GM19023 (cell line): Measurements from ENCODE around the gene BCLAF3.
A peak's percentile ranks its signal among the peaks of the same experiment; 100 is the strongest.

Source experiments
- ATAC-seq: cut with Tn5 transposase; IDR thresholded peaks from one replicate; pipeline ENCODE4 v1.9.1; 2021; ENCODE audit warnings: mild to moderate bottlenecking, moderate library complexity; ENCODE audit not compliant: unreplicated experiment

BCLAF3 gene

DNA sequence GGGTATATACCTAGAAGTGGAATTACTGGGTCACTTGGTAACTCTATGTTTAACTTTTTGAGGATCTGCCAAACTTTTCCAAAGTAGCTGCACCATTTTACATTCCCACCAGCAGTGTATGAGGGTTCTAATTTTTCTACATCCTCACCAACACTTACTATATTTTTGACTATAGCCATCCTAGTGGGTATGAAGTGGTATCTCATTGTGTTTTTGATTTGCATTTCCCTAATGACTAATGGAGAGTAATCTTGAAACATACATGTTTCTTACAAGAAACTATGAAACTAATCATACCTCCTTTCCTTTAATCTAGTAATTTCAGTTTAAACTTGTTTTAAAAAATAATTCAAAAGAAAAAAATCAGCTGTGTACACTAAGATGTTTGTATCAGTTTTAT is 17.9 kb downstream of the BCLAF3 start:
- ATAC-seq, result no peak

DNA sequence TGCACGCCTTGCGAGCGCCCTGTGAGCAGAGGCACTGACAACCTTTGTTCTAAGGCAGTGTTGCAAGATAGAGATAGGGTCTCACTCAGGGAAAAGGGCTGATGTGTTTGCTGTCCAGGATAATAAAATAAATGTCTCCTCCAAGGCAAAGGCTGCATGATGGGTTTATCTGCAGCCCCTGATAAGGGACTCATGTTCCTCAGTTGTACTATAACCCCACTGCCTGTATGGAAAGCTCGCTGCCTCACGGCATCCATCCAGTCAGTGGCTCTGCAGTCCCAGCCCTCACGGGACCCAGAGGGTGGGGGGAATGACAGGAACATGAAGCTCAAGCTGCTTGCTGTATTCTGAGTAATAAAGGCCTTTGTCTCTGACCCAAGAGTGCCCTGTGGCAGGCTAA is 22.6 kb downstream of the BCLAF3 start:
- ATAC-seq, result no peak

DNA sequence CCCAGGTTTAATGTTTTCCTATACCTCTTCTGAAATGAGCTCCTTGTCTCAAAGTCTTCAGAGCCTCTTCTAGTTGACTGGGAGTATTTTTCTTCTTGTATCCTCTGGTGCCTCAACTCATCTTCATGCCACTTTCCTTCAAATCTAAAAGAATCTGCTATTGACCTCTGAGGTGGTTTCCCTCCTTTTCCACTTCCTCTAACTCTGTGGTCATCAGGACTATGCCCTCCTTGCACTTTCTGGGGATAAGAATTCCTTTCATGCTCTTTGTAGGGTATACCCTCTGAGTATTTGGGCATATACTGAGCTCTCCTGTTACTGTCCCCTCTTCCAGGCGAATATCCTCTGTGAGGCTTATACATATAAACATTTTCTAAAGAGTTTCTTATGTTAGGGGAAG is 24.8 kb downstream of the BCLAF3 start:
- ATAC-seq, result no peak

DNA sequence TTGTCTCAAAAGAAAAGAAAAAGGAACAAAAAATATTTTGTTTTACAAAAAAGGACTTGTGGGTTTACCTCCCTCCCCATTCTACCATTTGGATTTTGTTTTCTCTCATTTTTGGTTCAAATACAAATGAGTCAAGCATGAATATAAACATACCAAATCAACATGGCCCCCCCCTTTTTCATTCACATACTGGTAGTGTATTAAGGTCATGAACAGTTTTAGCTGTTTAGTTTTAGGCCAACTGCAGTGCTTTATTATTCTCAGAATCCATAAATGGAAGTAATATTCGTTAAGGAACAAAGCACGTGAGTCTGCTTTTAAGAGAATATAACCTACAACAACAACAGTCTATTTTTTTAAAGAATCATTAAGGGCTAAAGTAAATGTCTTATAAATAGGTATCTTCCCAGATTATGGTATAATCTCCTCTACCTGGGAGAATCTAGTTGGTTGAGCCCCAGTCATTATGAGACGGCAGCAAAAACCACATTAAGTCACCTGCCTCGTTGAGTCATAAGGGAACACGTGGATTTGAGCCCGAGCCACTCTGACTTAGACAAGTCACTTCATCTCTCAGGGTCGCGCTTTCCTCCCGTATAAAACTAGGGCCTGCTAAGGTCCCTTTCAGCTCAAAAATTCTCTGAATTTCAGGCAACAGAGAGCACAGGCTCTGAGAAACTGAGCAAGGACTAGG is 26.7 kb downstream of the BCLAF3 start:
- ATAC-seq, result peak; percentile 57

DNA sequence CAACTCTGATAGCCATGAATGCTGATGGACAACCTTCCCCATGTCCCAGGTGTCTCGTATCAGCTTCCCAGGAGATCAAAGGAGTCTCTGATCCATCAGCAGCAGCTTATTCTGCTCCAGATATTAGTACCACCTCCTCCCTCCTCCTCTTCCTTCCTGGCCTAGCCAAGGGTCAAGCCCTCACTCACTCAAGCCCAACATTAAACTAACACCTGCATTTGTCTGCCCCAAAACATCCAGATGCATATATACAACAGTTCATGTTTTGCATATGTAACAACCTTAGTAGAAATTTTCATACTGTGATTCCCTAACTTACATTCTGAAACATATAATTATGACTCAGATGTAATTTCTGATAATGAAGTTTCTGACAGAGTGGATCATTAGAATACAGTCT is 29.9 kb downstream of the BCLAF3 start:
- no peak for ATAC-seq

DNA sequence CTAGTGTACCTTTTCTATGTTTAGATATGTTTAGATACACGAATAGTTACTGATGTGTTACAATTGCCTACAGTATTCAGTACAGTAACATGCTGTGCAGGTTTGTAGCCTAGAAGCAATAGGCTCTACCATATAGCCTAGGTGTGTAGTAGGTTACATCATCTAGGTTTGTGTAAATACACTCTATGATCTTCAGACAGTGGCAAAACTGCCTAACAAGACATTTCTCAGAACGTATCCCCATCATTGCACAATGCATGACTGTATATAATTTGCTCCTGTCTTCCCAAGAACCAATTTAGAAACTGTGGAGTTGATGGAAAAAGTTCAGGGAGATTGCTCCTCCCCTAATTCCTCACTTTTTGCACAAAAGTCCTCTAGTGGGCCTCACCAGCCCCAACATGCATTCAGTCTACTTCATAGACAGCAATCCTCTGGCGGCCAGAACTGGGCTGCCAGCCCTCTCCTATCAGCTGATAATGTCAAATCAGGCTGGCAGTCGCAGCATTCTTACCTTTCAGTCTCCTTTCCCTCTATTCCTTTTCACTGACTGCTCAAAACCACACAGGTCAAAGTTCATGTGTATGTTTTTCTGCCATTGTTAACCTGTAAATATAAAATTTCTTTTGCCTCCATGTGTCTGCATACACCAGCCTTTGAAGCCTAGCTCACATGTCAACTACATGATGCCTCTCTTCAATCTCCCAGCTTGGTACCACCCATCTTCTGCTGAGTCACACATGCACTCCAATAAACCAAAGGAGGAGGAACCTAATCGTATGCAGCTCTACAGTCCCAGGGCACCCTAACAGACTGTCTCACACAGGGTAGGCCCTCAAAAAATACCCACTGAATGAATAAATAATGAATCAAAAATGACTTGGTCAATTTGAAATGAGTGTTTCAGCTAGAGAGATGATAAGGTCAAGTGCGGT is 32.0 kb downstream of the BCLAF3 start:
- ATAC-seq, result no peak

DNA sequence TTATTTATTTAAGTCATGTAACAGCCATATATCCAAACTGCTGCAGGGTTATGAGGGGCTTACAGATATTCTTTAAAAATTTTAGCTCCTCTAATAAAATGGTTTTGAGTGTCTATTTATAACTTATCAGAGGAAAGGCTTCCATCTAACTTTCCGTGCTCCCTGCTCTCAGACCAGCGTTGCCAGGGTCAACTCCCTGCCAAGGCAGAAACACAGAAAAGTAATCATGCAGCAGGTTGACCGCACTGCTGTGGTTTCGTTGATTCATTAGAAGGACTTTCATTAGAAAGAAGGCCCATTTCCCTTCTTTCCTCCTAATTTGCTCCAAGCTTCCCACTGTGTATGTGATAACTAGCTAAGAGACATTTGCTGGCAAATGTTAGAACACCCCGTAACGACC is 33.9 kb downstream of the BCLAF3 start:
- no peak for ATAC-seq

DNA sequence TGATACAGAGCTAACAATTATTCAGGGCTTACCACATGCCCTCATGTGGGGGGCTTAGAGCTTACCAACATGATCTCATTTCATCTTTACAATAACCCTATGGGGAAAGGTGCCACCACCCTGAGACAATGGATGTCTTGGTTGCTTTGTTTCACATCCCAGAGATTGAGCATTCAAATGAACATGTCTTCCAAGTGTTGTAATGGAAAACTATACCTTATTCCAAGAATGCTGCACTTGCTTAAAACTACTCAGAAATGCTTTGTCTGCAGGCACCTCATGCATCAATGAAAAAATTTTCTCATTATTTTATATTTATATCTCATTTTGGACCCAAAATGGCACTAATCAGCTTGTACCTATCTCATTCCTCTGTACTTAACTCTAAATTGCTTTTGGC is 34.6 kb downstream of the BCLAF3 start:
- ATAC-seq, result no peak

DNA sequence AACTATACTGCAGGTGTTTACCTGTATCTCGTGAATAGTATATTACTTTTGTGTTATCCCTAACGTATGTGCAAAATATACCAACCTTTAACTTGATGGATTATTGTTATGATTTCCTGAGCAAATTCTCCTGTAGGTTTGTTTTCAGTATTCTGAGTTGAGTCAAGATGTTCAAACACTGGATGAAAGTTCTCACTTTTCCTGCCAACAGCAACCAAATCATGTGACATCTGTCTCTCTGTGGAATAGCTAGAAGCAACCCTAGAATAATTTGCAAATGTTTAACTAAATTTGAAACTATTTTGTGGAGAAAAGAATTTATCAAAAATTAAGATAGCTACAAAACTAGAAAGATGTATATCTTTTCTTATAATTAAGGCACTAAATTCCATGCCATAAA is 35.6 kb downstream of the BCLAF3 start:
- no peak for ATAC-seq

DNA sequence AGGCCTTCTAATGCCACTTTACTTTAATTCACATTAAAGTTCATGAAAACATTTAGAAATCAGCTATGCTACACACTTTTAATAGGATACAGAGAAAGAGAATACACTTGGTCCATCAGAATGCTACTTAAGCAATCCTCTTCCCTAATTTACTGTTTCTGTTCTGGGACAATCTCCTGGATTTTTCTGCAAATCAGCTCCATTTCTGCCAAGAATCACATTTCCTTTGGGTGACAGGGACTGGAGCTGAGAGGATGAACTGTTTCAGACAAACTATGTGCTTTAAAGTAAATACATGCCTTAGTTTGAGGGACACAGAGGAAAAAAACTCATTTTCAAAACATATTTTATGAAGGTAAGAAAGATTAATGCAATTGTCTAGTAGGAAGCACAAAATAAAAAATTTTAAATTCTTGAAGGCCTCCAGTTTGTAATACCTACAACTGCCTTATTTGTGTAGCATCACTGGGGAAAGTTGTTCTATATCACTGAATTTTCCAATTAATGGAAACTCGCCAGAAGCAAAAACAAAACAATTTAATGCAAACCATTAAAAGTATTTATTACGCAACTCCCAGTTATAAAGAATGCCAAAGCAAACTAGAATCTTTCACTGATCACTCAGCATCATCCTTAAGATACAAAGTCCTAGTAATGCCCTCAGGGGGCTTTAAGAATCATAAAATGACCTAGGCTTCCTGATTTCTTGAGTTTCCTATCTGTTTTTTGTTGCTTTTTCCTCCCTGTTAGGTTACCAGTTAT is 36.3 kb downstream of the BCLAF3 start:
- ATAC-seq, result no peak

DNA sequence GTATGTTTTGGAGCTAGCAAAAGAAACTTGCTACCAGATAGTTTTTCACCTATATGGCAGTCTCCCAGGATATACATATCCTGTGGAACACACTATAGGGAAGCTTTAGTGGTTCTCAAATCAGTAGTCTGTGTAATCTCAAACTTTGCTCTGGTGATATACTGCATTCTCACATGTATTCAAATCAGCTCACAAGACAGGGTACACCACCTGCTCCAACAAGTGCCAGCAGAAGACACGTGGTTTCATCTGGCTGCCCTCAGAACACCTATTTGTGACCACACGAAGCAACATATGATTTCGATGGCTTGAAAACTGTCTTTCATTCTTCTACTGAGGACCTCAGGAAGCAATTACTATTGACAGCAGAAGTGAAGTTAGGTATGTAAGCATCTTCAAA is 37.7 kb downstream of the BCLAF3 start:
- ATAC-seq, result peak; percentile 64

DNA sequence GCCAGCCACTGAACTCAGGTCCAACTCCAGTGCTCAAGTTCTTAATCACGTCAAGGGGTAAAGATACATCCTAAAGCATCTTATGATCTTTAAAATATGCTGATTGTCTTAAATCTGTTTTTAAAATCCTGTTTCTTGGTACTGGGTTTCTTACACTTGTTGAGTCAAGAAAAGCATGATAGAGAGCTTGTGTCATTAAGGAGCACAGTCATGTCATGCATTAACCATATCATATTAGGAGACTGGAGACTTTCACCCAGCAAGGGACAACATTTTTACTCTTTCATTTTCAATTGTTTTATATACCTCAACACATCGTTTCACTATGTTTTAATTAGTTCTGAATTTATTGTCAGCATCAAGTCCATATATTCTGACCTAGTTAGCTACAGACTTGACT is 41.5 kb downstream of the BCLAF3 start:
- no peak for ATAC-seq

DNA sequence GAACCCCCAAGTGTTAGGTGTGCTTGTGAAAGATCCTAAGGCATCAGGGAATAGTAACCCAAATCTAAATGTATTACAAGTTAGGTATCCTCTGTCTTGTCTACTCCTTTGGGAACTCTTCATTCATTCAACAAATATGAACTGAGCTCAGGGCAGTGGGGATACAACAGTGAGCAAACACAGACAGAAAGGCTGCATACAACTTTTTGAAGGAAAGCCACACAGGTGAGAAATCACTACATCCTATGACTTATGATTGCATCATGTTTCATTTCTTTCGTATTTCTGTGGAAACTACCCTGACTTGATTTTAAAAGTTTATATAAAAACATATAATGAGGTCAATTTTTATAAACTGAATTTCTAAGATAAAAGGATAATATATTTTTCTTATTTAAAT is 43.2 kb downstream of the BCLAF3 start:
- ATAC-seq, result no peak
